HG03280 (cell line): ENCODE measurements around the gene HOMER2.
"Not testable (repeated sequence)": the region's sequence is repeated elsewhere in the genome, so short reads cannot be mapped to it uniquely, and the experiment has no call there.

Experiments
- ATAC-seq: cut with Tn5 transposase; IDR thresholded peaks from one replicate; pipeline ENCODE4 v1.9.1; 2021; ENCODE audit warnings: mild to moderate bottlenecking, moderate library complexity; ENCODE audit not compliant: unreplicated experiment

Gene HOMER2

DNA sequence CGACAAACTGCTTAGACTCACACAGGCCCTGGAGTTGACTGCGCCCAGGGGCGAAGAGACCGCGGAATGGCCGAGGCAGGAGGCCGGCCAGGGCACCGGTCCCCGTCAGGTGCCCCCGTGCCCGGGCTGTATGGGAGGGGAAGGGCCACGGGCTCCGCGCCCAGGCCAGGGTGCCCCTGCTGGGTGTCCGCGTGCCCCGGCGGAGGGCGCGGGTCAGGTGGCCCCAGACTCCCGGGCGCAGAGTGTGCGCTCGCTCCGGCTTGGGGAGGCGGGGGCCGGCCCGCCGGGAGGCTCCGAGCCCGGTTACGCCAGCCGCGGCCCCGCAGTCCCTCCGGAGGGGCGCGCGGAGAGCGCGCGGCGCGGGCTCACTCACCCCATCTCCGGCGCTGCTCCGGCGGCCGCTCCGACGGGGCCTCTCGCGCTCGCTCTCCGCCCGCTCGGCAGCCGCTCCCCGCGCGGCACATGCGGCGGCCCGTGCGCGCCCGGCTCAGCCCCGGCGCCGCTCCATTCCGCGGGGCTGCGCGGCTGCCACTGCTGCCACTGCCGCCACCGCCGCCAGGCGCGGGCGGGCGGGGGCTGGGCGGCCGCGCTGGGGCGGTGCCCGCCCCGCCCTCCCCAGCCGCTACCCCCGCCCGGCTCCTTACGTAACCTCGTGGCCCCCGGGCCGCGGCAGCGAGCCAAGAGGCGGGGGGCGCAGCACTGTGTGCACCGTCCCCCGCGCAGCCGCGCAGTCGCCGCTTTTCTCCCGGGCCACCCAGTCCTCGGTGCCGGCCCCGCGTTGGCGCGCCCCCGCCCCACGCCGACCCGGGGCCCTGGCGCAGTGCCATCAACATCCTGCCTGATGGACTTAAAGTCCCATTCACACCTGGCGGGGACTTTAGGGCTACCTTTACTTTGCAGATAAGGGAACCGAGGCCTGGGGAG is at the start of gene HOMER2:
HOMER2 (minus strand) TSS at position 563 of the 924 bp plus-strand sequence; CDS start at position 378, 185 bp downstream.
- no peak for ATAC-seq

DNA sequence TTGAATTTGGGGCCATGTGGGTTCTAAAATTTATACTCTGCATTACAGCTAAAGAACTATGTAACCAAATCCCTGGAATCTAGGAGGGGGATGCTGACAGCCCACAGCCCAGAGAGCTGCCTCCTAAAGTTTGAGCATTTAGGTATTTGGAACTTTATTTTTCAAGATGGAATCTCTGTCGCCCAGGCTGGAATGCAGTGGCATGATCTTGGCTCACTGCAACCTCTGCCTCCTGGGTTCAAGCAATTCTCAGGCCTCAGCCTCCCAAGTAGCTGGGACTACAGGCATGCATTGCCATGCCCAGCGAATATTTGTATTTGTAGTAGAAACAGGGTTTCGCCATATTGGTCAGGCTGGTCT is 48.1 kb upstream of the HOMER2 start:
- ATAC-seq = not testable (repeated sequence)

DNA sequence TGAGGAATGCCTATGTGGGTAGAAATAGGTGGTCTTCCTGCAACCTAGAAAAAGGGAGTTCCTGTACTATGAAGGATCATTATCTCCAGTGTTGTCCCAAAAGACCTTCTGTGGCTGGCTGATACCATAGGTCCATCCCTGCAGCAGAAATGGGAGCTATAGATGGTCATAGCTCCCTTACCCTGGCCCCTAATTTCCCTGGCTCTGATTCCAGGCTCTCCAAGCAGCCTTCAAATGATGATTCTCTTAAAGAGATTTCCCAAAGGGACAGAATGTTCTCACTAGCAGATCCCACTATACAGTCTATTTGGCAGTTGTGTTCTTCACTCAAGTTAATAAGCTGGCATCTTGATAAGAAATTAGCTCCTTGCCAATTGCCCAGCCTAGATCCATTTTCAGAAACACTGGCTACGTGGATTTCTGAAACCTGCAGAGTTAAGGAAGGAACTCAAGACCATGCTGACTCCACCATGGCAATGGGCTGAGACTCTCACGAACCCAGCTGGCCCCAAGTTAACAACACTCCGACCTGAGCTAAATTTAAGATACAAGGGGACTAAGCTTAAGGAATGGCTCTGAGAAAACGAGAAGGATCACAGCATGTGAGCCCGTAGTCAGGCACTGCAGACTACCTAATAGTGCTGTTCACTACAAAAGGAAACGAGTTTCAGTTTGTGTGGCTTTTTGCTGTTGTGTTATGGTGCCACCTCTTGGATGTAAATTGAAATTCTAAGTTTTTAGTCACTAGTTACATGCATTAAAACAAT is 47.6 kb upstream of the HOMER2 start:
- ATAC-seq = no peak

DNA sequence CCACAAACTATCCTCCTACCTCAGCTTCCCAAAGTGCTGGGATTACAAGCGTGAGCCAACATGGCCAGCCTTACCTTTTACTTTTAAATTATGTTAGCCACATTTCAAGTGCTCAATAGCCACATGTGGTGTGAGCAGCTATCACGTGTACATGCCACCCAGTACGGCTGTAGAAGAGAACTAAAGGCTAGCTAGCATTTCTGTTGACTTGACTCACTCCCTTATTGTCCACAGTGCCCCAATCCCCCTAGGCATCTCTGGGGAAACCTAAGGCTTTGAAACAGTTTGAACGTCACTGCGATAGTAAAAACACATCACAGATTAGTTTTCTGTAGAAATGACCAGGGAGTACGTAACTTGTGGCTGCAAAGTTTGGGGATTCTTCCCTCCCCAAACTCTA is 46.9 kb upstream of the HOMER2 start:
- no peak for ATAC-seq

DNA sequence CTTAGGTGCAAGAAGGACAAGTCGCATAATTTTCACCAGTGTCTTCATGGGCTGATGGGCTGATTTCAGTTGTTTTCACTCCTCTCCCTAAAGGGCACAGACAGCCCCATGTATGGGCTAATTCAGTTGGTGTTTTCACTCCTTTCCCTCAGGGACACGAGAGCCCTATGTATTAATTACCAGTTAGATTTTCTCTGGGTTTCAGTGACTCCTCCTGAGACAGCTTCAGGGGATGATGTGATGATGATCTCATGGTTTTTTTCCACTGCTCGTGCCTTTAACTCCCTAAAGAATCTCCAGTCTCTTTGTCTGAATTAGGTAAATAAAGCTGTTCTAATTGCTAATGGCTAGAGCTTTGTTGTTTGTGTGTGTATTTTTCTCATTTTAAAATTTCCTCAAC is 43.4 kb upstream of the HOMER2 start:
- ATAC-seq = no peak

DNA sequence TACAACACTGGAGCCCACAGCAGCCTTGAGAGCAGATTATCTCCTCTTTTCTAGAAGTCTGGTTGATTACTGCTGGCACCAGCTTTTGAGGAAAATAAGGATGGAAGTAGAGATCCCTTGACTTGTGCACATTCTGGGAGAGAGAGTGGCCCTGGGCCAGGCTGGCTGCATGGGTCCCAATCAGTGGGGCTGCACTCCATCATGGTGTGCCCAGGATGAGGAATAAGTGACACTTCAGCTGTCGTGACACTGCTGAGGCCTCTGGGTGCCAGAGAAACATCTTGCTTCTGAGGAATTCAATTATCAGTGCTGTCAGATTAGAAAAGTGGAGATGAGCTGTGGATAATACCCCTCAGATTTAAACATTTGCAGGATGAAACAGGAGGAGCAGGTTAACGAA is 42.6 kb upstream of the HOMER2 start:
- no peak for ATAC-seq

DNA sequence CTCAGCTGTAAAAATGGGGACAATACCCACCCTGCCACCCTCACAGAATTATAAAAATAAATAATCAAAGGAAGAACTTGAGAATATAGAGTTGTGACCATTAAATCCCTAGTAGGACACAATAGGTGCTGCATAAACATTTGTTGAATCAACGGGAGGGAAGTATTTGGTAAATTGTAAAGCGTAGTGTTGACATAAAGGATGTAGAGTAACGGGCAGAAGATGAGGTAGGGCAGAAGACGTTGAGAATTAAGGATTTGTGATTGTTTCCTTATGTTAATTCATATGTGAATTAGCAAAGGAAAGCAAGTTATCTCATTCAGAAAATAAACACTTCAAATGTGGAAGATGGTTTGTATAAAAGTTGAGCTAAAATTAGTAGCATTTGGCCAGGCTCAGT is 40.6 kb upstream of the HOMER2 start:
- no peak for ATAC-seq

DNA sequence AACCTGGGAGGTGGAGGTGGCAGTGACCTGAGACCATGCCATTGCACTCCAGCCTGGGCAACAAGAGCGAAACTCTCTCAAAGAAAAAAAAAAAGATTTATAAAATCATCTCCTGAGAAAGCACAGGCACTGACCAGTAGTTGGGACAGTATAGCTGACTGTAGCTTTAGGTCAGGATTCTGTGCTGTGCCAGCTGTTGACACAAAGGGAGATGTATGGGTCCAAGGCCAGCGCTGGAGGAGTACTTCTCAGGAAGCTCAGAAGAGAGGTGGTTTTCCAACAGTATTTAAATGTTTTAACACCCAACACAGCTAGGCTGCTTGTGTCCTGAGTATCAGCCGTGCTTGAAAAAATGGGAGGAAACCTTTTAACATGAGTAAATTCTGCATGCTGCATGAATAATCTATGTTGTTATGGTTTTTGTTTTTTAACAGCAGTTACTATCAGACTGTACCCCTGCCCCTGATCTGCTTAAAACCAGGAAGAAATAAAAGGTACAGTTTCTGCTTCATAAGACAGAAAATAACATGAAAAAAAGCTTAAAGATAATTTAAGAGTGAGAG is 40.0 kb upstream of the HOMER2 start:
- no peak for ATAC-seq

DNA sequence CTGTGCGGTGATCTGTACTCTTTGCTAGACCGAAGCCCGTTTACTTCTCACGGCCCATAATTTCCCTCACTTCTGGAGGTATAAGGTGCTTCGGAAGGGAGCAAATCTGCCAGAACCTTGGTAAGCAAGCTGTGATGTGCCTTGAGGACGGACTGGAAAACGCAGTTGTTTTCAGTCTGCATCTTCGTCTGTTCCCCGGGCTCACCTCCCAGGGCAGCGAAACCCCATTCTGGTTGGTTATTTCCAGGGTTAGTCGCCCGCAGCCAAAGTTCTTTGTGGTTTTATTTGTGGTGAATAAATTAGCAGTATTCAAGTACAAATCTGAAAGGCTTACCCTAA is 33.9 kb upstream of the HOMER2 start:
- peak; percentile 26 for ATAC-seq

DNA sequence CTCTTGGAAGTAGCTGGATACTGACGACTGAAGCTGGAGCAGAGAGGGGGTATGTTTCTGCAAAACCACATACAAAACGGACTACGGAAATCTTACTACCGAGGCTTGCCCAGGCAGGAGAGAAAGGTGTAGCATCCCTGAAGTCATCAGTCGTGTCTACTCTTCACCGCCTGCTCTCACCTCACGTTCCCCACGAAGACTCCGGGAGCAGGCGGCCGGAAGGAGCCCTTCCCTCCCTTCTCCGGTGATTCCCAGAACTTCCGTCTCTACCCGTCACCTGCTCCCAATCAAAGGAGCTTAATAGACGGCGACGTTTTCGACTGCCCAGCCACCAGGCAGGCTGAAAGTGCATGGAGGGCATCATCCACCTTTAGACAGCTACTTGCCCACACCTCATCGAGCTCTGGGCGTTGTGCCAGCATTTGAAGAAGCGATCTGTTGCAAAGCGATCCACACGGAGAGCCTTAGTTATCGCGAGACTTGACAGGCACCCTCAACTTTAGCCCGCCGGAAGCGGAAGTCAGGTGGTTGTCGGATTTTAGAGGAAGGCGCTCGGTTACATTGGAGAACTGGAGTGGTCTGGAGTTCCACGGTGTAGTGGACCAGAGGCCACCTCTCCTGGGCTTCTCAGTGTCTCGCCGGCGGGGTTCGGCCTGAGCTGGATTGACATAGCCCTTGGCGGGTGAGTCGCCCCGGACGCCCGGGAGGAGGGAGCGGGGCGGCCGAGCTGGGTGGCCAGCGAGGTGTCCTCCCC is 33.3 kb upstream of the HOMER2 start, which contains the start of gene RAMAC:
RAMAC (plus strand) TSS at position 523 of the 754 bp plus-strand sequence. CDS start 2,809 bp downstream, outside the sequence.
- peak; percentile 96 for ATAC-seq

DNA sequence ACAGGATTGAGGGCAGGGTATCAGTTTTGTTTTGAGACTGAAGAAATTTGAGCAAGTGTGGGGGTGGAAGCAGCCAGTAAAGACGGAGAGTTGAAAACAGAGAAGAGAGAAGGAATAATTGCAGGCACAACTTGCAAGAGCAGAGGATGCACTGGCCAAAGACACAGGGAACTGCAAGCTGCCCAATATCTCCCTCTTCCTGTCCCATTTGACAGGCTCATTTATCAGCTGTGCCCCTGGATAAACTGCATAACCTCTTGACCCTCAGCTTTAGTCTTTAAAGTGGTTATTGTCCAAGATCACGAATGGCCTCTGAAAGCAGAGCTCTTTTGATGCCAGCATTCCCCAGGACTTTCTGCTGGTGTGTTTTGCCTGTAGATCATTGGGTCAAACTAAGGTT is 28.5 kb upstream of the HOMER2 start:
- no peak for ATAC-seq

DNA sequence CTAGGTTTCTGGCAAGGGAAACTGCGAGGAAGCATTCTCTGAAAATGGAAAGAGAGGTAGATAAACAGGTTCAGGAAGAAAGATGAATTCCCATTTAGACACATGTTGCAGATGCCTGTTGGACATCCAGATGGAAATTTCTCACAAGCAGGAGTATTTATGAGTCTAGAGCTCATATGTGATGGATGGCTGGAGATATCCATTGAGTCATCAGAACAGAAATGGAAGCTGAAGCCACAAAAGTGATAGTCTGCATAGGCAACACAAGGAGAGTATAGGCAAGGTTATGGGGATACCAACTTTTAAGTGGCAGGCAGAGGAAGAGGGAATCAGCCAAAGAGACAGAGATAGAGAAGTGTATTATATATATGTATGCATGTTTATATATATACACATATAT is 27.2 kb upstream of the HOMER2 start:
- ATAC-seq = no peak

DNA sequence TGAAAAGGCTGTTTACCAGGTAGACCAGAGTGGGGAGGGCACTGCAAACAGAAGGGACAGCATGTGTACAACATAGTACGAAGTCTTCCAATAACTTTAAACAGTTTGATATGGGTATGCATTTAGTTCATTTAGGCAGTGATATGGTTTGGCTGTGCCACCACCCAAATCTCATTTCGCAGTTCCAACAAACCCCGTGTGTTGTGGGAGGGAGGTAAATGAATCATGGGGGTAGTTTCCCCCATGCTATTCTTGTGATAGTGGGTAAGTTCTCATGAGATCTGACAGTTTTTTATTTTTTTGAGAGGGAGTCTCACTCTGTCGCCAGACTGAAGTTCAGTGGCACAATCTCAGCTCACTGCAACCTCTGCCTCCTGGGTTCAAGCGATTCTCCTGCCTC is 25.9 kb upstream of the HOMER2 start:
- ATAC-seq = no peak

DNA sequence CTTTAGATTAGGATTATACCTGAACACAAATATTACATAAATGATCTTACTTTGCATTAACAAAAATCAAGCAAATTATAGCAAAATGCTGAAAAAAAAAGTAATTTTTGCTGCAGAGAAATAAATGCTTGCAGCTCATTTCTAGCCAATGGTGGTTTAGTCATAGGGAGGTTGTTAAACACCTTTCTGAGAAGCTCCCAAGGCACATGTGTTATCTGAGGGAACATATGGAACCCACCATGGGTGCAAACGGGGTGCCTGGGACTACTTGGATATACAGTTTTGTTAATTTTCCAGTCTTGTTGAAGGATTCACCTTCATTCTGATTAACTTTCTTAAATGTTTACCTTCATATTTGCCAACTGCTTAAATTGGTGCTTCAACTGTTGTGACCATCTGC is 24.6 kb upstream of the HOMER2 start:
- no peak for ATAC-seq

DNA sequence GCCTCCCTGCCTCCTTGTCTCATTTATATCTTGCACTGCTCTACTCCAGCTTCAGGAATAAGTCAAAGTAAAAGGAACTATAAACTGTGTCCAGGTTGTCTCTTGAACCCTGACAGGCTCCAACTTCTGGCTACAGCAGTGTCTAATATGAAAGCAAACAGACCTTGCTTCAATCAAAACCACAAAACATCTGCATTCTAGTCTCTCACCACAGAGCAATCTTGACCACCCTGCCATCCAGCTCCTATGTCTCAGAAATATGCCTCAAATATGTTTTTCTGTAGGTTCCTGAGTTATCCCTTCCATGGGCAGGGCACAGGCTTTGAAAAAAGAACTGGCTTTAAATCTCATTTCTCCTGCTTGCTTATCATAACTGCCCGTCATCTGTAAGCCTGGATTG is 20.5 kb upstream of the HOMER2 start:
- no peak for ATAC-seq

DNA sequence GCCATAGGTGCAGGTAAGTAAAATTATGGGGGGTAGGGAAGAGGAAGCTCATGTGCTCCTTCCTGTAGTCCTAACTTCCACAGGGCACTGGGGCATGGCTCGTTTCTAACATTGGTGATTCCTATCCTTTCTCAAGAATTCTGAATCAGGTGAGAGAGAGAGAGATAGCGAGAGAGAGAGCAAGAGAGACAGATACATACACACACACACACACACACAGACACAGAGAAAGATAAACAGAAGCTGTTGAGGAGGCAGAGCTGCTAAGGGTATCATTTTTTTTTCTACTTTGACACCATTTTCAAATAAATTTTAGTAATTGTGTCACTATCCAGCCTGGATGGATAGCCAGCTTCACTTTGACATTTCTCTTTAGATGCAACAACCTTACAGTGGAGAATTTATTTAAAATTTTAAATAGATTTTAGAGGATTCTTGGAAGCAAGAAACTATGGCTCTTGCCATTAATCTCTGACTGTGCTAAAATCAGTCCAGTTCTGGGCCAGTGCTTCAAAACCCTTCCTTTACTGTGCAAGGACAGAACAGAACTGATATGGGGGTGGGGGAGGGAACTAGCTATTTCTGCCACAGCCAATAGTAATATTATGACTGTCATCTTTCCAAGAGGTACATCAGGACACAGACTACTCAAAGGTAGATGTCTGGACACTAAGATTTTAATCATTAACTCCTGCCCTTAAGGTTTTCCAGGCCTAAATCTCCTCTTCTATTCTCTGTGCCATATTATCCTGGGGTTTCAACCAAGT is 18.9 kb upstream of the HOMER2 start:
- ATAC-seq = no peak

DNA sequence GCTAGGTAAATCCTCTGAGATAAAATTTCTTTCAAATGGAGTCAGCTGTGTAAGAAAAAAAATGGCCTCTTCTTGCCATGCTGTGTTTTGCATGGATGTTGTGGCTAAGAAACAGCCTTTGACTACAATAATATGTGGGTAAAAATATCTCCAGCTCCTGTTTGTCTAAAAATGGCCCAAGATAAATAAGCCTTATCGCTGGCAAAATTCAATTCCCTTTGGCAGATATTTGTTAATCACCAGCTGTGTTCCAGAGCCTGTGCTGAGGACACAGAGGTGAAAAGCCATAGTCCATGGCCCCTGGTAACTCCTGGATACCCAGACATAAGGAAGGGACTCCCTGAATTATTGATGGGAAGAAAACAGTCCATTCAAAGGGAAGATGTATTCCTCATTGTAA is 18.2 kb upstream of the HOMER2 start:
- ATAC-seq = no peak

DNA sequence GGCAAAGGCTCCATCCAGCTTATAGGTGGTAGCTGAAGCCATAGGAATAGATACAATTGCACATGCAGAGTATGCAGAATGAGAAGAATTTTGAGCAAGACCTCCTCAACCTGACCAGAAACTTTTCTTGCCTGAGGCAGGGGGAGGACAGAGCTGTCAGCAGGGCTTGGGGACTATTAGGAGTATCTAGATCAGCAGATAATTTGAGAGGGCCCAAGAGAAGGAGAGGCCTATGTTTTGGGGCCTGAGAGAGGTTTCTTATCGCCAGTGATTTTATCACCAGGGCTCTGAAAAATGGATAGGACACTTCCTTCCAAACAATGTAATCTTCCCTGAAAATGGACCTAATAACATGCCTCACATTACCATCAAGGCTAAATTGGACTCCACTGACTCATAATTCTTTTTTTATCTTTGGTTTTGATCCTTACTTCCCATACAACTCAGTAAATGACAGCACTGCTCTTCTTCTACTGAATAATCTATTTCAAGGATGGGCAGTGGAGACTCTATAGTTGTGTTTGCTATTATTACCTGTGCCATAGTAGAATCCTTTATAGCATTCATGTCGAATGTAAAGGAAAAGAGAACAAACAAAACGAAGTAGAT is 17.7 kb upstream of the HOMER2 start:
- ATAC-seq = no peak

DNA sequence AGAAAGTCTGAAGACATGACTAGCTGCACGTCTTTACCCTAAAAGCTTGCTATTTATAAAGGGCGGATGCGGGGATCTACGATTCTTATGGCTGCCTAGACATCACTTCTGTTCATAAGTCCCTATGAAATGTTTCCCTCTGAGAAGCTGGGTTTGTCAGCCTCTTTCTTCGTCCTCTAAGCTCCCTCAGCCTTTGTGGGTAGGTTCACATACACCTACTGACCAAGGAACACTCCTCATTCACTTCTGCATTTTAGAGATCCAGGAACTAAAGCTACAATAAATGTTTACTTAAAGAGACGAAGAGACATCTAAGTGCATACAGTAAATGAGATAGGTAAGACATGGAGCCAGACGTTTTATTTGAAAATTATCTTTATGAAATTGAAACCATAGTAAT is 16.8 kb upstream of the HOMER2 start:
- no peak for ATAC-seq

DNA sequence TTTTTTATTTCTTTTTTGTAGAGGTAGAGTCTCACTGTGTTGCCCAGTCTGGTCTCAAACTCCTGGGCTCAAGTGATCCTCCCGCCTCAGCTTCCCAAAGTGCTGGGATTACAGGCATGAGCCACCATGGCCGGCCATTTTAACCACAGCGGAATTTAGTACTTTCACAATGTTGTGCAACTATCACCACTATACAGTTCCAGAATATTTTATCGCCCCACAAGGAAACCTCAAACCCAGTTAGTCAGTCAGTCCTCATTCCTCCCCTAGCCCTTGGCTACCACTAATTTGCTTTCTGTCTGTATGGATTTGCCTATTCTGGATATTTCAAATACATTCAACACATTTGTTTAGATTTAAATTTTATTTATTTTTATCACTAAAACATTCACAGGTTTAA is 15.5 kb upstream of the HOMER2 start:
- ATAC-seq = no peak
